Astrocyte of the spinal cord (primary cell): ENCODE data around the gene GALK1.
"Not testable (repeated sequence)": the region's sequence is repeated elsewhere in the genome, so short reads cannot be mapped to it uniquely, and the experiment has no call there.

Experiments
- DNase-seq: peaks from one replicate; pipeline ENCODE4 v3.0.0; 2011; ENCODE audit warnings: low read depth, low spot score
- H3K4me3 ChIP-seq: 2 replicates; pipeline ENCODE4 v1.5.1; 2011; ENCODE audit warnings: low read depth, mild to moderate bottlenecking, low read length, moderate library complexity
- in situ Hi-C: cut with HindIII; loops from 2 replicates; pipeline ENCODE4 v1.10.0; 2017; ENCODE audit warnings: low sequenced_read_pairs
- TF ChIP-seq, protein P1 (sequence below): IDR thresholded peaks from 2 replicates; pipeline ENCODE4 v1.5.1; 2012; ENCODE audit warnings: low read depth, mild to moderate bottlenecking, low read length, inconsistent platforms

Gene GALK1

DNA sequence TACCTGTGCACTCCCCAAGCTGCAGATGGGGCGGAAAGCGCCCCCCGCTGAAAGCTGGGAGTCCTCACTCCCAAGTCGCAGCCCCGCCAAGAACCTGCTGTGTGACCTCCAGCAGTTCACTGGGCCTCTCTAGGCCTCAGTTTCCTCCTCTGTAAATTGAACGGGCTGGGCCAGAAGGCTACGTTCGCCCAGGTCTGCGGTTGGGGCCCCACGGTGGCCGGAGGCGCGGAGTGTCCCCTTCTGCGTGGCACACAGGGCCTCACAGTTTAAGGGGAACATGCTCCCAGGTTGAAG is 628 bp downstream of the GALK1 start:
- DNase-seq = no peak
- TF ChIP-seq, protein P1, sequence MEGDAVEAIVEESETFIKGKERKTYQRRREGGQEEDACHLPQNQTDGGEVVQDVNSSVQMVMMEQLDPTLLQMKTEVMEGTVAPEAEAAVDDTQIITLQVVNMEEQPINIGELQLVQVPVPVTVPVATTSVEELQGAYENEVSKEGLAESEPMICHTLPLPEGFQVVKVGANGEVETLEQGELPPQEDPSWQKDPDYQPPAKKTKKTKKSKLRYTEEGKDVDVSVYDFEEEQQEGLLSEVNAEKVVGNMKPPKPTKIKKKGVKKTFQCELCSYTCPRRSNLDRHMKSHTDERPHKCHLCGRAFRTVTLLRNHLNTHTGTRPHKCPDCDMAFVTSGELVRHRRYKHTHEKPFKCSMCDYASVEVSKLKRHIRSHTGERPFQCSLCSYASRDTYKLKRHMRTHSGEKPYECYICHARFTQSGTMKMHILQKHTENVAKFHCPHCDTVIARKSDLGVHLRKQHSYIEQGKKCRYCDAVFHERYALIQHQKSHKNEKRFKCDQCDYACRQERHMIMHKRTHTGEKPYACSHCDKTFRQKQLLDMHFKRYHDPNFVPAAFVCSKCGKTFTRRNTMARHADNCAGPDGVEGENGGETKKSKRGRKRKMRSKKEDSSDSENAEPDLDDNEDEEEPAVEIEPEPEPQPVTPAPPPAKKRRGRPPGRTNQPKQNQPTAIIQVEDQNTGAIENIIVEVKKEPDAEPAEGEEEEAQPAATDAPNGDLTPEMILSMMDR = no peak
- in situ Hi-C loops = no loop called here
- H3K4me3 ChIP-seq = peak overlapping the region; percentile 53

DNA sequence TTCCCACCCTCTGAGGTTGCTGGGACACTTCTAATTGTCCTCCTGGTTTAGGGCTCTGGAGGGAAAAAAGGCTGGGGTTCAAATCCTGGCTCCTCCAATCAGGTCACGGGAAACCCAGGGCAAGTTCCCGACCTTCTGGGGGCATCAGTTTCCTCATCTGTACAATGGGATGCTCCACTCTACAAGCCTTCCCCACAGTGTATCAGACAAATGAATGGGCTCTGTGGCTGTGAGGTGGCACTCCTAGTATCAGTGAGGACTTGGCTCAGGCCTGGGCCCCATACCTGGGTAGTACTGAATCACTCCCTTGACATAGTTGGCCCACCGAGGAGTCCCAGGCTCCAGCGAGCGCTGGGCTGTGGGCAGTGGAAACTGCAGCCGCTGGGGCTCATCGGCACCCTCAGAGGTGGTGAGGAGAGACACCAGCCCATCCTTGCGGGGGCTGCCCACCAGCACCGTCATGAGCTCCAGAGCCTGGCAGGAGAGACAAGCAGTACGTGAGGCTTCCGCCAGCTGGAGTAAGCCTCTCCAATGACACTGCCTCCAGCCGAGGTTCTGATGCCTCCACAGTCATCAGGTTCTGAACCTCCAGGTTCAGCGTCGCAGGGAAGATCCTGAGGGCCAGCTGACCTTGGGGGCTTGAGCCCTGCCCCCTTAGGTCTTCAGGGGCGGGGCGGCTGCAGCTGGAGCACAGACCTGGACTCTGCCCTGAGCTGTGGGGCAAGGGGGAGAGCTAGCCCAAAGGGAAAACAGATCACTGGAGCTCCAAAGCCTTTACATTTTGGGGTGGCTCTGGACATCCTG is 1.2 kb downstream of the GALK1 start:
- in situ Hi-C loops = no loop called here
- H3K4me3 ChIP-seq = peak overlapping the region; percentile 53
- DNase-seq = no peak
- TF ChIP-seq, protein P1 = no peak

DNA sequence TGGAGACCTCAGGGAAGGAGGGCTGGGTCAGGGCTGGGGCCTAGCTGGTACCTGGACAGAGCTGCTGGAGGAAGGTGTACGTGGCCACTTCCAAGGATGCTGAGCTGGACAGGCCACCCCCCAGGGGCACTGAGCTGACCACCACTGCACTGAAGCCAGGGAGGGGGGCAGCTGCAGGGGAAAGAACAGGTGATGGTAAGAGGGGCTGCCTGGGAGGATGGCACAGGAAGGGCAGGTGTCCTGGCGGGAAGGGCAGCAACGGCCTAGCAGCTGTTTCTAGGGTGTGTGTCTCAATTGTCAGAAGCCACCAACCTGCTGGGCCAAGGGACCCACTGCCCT is 1.8 kb downstream of the GALK1 start:
- H3K4me3 ChIP-seq = no peak overlapping the region
- in situ Hi-C loops = no loop called here
- no peak for DNase-seq
- TF ChIP-seq, protein P1 = no peak

DNA sequence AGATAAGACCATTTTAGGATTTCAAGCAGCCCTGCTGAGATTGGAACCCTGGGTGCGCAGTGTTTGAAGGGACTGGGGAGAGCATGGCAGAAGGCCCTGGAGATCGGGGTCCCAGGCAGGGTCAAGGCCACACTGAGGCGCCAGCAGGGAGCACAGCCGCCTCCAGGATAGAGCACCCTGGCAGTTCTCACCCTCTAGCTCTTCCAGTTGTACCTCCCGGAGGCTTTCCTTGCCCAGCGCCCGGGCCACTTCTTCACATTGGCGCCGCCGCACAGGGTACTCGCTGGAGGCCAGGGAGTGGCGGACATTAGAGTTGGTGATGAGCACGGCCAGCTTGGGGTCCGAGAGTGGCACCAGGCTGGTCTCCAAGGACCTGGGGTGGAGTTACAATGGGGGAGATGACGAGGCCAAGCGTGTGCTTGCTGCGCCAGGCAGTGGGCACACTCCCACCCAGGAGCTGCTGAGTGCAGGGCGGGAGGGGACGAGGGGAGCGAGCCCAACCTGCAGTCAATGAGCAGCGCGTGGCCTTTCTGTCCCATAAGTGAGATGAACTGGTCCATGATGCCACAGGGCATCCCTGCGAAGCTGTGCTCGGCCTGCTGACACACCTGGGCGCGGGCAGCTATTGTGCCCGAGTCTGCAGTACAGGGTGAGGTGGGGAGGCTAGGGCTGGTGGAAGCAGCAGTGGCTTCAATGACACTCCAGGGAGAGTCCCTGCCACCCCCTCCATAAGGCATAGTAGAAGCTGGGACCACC is 2.3 kb downstream of the GALK1 start:
- in situ Hi-C loops = no loop called here
- DNase-seq = no peak
- TF ChIP-seq, protein P1 = no peak
- no peak overlapping the region for H3K4me3 ChIP-seq

DNA sequence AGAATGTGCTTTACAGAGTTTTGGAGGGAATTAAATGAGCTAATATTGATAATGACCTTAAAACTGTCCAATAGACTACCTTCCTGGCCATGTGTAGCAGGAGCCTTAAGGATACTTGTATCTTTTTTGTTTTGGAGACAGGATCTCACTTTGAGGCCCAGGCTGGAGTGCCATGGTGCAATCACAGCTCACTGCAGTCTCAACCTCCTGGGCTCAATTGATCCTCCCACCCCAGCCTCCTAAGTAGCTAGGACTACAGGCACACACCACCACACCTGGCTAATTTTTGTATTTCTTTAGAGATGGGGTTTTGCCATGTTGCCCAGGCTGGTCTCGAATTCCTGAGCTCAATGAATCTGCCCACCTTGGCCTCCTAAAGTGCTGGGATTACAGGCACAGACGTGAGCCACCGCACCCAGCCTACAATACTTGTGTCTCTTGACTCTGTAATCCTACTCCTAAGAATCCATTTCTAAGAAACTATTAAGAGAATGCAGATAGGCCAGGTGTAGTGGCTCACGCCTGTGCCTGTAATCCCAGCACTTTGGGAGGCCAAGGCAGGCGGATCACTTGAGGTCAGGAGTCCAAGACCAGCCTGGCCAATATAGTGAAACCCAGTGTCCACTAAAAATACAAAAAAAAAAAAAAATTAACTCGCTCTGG is 4.9 kb downstream of the GALK1 start:
- in situ Hi-C loops, DNase-seq: not testable (repeated sequence)

DNA sequence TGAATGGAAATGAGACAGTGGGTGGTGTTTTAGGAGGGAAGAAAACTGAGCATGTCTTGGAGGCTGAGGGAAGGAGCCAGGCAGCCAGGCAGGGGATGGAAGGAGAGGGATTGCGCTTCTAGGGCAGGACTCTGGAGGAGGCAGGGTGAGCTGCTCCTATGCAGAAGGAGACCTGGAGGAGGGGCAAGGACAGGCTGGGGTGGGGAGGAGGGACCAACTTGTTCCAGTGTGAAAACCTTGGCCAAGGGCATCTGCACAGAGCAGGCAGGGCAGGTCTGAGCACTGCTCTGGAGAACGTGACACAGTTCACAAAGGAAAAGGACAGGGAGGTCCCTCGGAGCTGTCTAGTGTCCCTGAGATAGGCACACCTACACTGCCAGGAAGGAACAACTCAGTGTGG is 5.5 kb downstream of the GALK1 start:
- TF ChIP-seq, protein P1 = no peak
- in situ Hi-C loops = no loop called here
- no peak overlapping the region for H3K4me3 ChIP-seq
- no peak for DNase-seq

More for the DNA sequence above, 4.9 kb downstream of the GALK1 start:
- not testable (repeated sequence) for H3K4me3 ChIP-seq
